Activated naive CD4-positive, alpha-beta T cell treated with anti-CD3 and anti-CD28 coated beads for 36 hours (primary cell): ENCODE data around the gene ZSCAN30. TPM values are rescaled to one million over a fixed set of nuclear protein-coding genes. Genes with fewer than 3 reads are reported as not detected.

ENCODE experiments used
- CTCF ChIA-PET: fragments of 350-600 bp; sonication (Branson Sonifier 250); formaldehyde crosslinking; loops from one replicate; lab custom pipeline; 2021; ENCODE audit warnings: antibody characterized with exemption; lab: Charles Lee
- DNase-seq: peaks from one replicate; pipeline ENCODE4 v3.0.0-alpha.2; 2020
- H3K27ac Mint-ChIP-seq: one replicate; pipeline ENCODE4 v1.8.0; 2021; ENCODE audit warnings: mild to moderate bottlenecking, mixed read lengths
- H3K27me3 Mint-ChIP-seq: one replicate; pipeline ENCODE4 v1.8.0; 2021; ENCODE audit warnings: low read depth, mixed read lengths
- H3K36me3 Mint-ChIP-seq: one replicate; pipeline ENCODE4 v1.8.0; 2021; ENCODE audit warnings: low read depth, mixed read lengths
- H3K4me1 Mint-ChIP-seq: one replicate; pipeline ENCODE4 v1.8.0; 2021; ENCODE audit warnings: low read depth, mixed read lengths
- H3K4me3 Mint-ChIP-seq: one replicate; pipeline ENCODE4 v1.8.0; 2021; ENCODE audit warnings: mild to moderate bottlenecking, moderate library complexity, mixed read lengths
- H3K9me3 Mint-ChIP-seq: one replicate; pipeline ENCODE4 v1.8.0; 2021; ENCODE audit warnings: mixed read lengths
- intact Hi-C: fragments of 100-400 bp; cut with micrococcal nuclease; formaldehyde crosslinking; loops from one replicate; pipeline ENCODE4 v1.15.1; 2023
- total RNA-seq, 2 experiments: library from RNA; stranded (reverse); gene quantifications; one replicate each; pipeline ENCODE4 v1.2.3, GENCODE V29; 2021

ZSCAN30 gene
- total RNA-seq, 2 experiments from 2014 or later: 12.0 to 14.3 TPM

DNA sequence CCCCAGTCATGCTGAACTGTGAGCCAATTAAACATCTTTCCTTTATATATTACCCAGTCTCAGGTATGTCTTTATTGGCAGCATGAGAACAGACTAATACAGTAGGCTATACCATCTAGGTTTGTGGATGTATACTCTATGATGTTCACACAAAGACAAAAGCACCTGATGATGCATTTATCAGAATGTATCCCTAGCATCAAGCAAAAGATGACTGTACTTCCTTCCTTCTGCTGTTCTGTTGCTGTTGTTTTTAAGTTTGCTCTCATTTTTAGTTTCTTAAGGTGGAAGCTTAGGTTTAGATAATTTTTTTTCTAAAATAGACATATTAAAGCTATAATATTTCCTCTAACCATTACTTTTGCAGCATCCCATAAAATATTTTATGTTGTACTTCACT is 12.4 kb downstream of the ZSCAN30 start:
- H3K4me3 Mint-ChIP-seq: no peak overlapping the region
- intact Hi-C loops: loop anchor here (1.0 kb wide), 1 partner anchor 8 kb away; no protein-coding TSS in a partner anchor
- DNase-seq: no peak
- H3K9me3 Mint-ChIP-seq: peaks cover 6% of the 10 kb centered on the region
- no peak overlapping the region for H3K27ac Mint-ChIP-seq
- H3K4me1 Mint-ChIP-seq: peaks cover 13% of the 10 kb centered on the region
- H3K27me3 Mint-ChIP-seq: no peaks in the 10 kb centered on the region
- CTCF ChIA-PET: no interaction called here
- peaks cover 5% of the 10 kb centered on the region for H3K36me3 Mint-ChIP-seq

- CTCF ChIA-PET: no interaction called here
- Mint-ChIP-seq H3K27ac (no peak overlapping the region), H3K36me3 (peaks cover 3% of the 10 kb centered on the region), H3K9me3 (peaks cover 6% of the 10 kb centered on the region), H3K4me1 (peaks cover 11% of the 10 kb centered on the region), H3K27me3 (no peaks in the 10 kb centered on the region), H3K4me3 (no peak overlapping the region)
- no peak for DNase-seq
- intact Hi-C loops: no loop called here
These were observed 13.8 kb downstream of the ZSCAN30 start for GRCh38 chr18:35276267-35276666.

DNA sequence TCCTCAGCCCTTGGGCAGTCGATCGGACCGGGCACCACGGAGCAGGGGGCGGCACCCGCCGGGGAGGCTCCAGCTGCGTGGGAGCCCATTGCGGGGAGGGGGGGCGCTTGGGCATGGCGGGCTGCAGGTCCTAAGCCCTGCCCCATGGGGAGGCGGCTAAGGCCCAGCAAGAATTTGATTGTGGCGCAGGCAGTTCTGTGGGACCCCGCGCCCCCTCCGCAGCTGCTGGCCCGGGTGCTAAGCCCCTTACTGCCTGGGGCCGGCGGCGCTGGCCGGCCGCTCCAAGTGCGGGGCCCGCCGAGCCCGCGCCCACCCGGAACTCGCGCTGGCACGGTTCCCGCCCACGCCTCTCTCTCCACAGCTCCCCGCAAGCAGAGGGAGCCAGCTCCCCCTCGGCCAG is 18.4 kb downstream of the ZSCAN30 start:
- intact Hi-C loops: no loop called here
- no peak for DNase-seq
- peaks cover 13% of the 10 kb centered on the region for H3K9me3 Mint-ChIP-seq
- peaks cover 19% of the 10 kb centered on the region for H3K4me1 Mint-ChIP-seq
- no peak overlapping the region for H3K27ac Mint-ChIP-seq
- no peaks in the 10 kb centered on the region for H3K27me3 Mint-ChIP-seq
- no peak overlapping the region for H3K4me3 Mint-ChIP-seq
- CTCF ChIA-PET: no interaction called here
- peaks cover 15% of the 10 kb centered on the region for H3K36me3 Mint-ChIP-seq

- H3K4me3 Mint-ChIP-seq: no peak overlapping the region
- no peaks in the 10 kb centered on the region for H3K27me3 Mint-ChIP-seq
- peaks cover 22% of the 10 kb centered on the region for H3K4me1 Mint-ChIP-seq
- CTCF ChIA-PET: interaction anchor here (0.6 to 0.9 kb wide), 3 partner anchors 48 to 402 kb away, joined by 3 to 4 read pairs (median 3); no protein-coding TSS in a partner anchor
- H3K36me3 Mint-ChIP-seq: peaks cover 14% of the 10 kb centered on the region
- peaks cover 12% of the 10 kb centered on the region for H3K9me3 Mint-ChIP-seq
- no peak for DNase-seq
- intact Hi-C loops: loop anchor here (1.0 to 5.0 kb wide), 2 partner anchors 8 to 38 kb away; no protein-coding TSS in a partner anchor
- no peak overlapping the region for H3K27ac Mint-ChIP-seq
These were observed 21.2 kb downstream of the ZSCAN30 start for GRCh38 chr18:35268821-35269220.

- Mint-ChIP-seq H3K36me3 (peaks cover 14% of the 10 kb centered on the region), H3K9me3 (peaks cover 9% of the 10 kb centered on the region), H3K27me3 (no peaks in the 10 kb centered on the region), H3K27ac (no peak overlapping the region), H3K4me1 (peaks cover 22% of the 10 kb centered on the region), H3K4me3 (peak overlapping the region; percentile 79)
- CTCF ChIA-PET: interaction anchor here (0.8 kb wide), 1 partner anchor 87 kb away, joined by 4 read pairs; no protein-coding TSS in a partner anchor
- intact Hi-C loops: loop anchor here (1.0 to 5.0 kb wide), 4 partner anchors 22 to 76 kb away; partner anchors contain the start of genes ZNF24 and ZSCAN30
- no peak for DNase-seq
These were observed 22.2 kb downstream of the ZSCAN30 start for GRCh38 chr18:35267809-35268208.

DNA sequence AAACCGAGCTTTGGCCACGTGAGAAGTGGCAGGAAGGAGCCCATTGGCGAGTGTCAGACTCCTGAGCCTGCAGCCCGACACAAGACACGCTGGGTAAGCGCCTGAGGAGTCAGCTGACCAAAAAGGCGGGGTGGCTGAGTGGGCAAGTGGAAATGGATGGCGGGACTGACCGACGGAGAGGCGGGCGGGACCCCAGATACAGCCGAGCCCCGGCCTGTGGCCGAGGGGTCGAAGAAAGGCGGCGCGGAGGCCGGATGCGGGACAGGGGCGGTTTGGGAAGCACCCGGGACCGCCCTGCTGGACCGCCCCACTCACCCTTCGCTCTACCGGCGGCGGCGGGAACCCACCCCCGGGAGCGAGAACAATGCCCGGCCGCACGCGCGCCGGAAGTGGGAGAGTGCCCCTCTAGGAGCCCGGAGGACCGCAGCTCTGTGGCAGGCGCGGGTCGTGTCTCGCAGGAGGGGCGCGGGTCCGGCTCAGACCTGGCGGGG is 22.8 kb downstream of the ZSCAN30 start:
- peak overlapping the region; percentile 82 for H3K27ac Mint-ChIP-seq
- H3K9me3 Mint-ChIP-seq: peaks cover 9% of the 10 kb centered on the region
- intact Hi-C loops: loop anchor here (1.0 to 5.0 kb wide), 4 partner anchors 23 to 77 kb away; partner anchors contain the start of genes ZNF24 and ZSCAN30
- peaks cover 14% of the 10 kb centered on the region for H3K36me3 Mint-ChIP-seq
- CTCF ChIA-PET: interaction anchor here (0.8 kb wide), 1 partner anchor 88 kb away, joined by 4 read pairs; no protein-coding TSS in a partner anchor
- no peaks in the 10 kb centered on the region for H3K27me3 Mint-ChIP-seq
- peak overlapping the region; percentile 79 for H3K4me3 Mint-ChIP-seq
- peak; percentile 62 for DNase-seq
- peaks cover 22% of the 10 kb centered on the region for H3K4me1 Mint-ChIP-seq

GRCh38 chr18:35264409-35264808 is 25.6 kb downstream of the ZSCAN30 start:
- H3K27ac Mint-ChIP-seq: no peak overlapping the region
- CTCF ChIA-PET: no interaction called here
- DNase-seq: no peak
- peaks cover 30% of the 10 kb centered on the region for H3K36me3 Mint-ChIP-seq
- no peak overlapping the region for H3K4me3 Mint-ChIP-seq
- H3K27me3 Mint-ChIP-seq: no peaks in the 10 kb centered on the region
- peaks cover 9% of the 10 kb centered on the region for H3K9me3 Mint-ChIP-seq
- intact Hi-C loops: no loop called here
- H3K4me1 Mint-ChIP-seq: peaks cover 22% of the 10 kb centered on the region

GRCh38 chr18:35256947-35257346 is 33.1 kb downstream of the ZSCAN30 start:
- DNase-seq: no peak
- no peaks in the 10 kb centered on the region for H3K4me1 Mint-ChIP-seq
- H3K27ac Mint-ChIP-seq: no peak overlapping the region
- CTCF ChIA-PET: no interaction called here
- H3K4me3 Mint-ChIP-seq: no peak overlapping the region
- intact Hi-C loops: no loop called here
- no peaks in the 10 kb centered on the region for H3K27me3 Mint-ChIP-seq
- H3K9me3 Mint-ChIP-seq: peaks cover 26% of the 10 kb centered on the region
- H3K36me3 Mint-ChIP-seq: peaks cover 65% of the 10 kb centered on the region

DNA sequence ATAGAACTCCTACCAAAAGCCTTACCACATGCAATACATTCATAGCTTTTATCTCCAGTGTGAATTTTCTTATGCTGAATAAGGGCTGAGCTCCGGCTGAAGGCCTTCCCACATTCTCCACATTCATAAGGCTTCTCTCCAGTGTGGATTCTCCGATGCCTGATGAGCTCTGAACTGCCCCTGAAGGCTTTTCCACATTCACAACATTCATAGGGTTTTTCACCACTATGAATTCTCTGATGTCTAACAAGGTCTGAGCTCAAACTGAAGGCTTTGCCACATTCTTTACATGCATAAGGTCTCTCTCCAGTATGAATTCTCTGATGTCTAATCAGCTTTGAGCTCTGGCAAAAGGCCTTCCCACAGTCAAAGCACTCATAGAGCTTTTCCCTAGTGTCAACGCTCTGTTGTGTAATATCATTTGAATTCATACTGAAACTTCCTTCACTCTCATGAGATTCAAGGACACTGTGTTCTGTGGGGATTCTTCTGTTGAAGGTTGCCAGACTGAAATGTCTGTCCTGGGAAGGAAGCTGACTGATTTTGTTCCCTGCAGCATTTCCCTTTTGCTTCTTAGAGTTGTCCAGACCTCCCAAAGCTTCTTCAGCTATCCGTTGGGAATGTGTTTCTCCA is 36.3 kb downstream of the ZSCAN30 start:
- CTCF ChIA-PET: interaction anchor here (1.7 kb wide), 1 partner anchor 9 kb away, joined by 8 read pairs; no protein-coding TSS in a partner anchor
- Mint-ChIP-seq H3K4me1 (no peaks in the 10 kb centered on the region), H3K4me3 (no peak overlapping the region), H3K36me3 (peaks cover 77% of the 10 kb centered on the region), H3K27me3 (no peaks in the 10 kb centered on the region), H3K9me3 (peaks cover 30% of the 10 kb centered on the region), H3K27ac (no peak overlapping the region)
- DNase-seq: no peak
- intact Hi-C loops: no loop called here

DNA sequence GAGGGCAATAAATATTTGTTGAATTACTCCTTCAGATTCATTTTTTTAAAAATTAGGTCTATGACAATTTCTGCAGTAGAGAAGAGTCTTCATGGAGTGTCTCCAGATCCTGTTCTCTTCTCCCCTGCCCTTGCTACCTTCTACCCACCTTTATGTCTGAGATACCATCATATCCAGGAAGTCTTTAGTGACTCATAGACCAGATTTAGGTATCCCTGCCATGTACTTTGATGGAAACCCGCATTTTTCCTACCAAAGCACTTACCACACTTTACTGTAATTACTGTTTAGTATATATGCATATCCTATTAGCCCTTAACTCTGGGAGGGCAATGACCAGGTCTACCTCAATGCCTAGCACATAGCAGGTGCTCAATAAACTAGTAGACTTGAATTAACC is 37.6 kb downstream of the ZSCAN30 start:
- DNase-seq: no peak
- Mint-ChIP-seq H3K27ac (no peak overlapping the region), H3K9me3 (peaks cover 30% of the 10 kb centered on the region), H3K36me3 (peaks cover 80% of the 10 kb centered on the region), H3K4me1 (peaks cover 3% of the 10 kb centered on the region), H3K27me3 (no peaks in the 10 kb centered on the region), H3K4me3 (no peak overlapping the region)
- intact Hi-C loops: no loop called here
- CTCF ChIA-PET: interaction anchor here (1.7 kb wide), 1 partner anchor 10 kb away, joined by 8 read pairs; no protein-coding TSS in a partner anchor

DNA sequence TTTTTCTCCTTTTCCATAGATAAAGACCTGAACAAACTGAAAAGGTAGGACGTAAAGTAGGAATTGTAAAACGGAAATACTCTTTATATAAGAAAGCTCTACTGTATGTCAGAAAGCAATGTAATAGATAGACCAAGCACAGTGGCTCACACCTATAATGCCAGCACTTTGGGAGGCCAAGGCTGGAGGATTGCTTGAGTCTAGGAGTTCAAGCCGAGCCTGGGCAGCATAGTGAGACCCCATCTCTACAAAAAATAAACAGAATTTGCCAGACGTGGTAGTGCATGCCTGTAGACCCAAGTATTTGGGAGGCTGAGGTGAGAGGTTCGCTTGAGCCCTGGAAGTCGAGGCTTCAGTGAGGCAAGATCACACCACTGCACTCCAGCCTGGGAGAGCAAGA is 41.6 kb downstream of the ZSCAN30 start:
- Mint-ChIP-seq H3K4me1 (peaks cover 25% of the 10 kb centered on the region), H3K27me3 (no peaks in the 10 kb centered on the region), H3K9me3 (peaks cover 41% of the 10 kb centered on the region), H3K27ac (no peak overlapping the region), H3K4me3 (no peak overlapping the region), H3K36me3 (peaks cover 95% of the 10 kb centered on the region)
- CTCF ChIA-PET: no interaction called here
- DNase-seq: no peak
- intact Hi-C loops: no loop called here

DNA sequence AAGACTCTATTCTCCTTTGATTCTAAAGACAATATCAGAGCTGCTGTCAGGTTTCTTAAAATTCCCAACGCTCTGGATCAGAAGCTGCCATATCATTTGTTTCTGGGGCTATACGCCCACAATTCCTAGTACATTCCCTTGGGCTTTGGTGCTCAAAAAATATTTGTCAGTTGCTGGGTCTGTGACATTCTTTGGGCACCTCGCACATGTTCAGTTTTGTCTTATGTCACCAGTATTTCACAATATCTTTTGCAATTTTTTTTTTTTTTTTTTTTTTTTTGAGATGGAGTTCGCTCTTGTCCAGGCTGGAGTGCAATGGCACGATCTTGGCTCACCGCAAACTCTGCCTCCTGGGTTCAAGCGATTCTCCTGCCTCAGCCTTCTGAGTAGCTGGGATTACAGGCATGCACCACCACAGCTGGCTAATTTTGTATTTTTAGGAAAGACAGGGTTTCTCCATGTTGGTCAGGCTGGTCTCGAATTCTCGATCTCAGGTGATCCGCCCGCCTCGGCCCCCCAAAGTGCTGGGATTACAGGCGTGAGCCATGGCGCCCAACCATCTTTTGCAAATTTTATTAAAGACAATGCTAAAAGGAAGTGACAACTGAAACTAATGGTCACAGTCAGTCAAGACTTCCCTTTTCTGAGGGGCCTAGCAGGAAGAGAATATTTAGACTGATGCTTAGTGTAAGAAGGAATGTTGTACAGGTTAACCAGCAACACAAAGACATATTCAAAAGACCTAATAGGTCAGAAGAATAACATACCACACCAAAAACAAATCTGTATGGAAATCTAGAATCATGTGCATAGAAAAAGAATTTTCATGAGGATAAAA is 42.4 kb downstream of the ZSCAN30 start:
- Mint-ChIP-seq H3K4me1 (peaks cover 30% of the 10 kb centered on the region), H3K27ac (no peak overlapping the region)
- CTCF ChIA-PET: no interaction called here

More for the DNA sequence above, 42.4 kb downstream of the ZSCAN30 start:
- Mint-ChIP-seq H3K36me3 (peaks cover 95% of the 10 kb centered on the region), H3K9me3 (peaks cover 33% of the 10 kb centered on the region), H3K27me3 (no peaks in the 10 kb centered on the region), H3K4me3 (no peak overlapping the region)
- no peak for DNase-seq
- intact Hi-C loops: no loop called here
